H1 (cell line): ENCODE results near the gene DKC1. TPM values are rescaled to one million over a fixed set of nuclear protein-coding genes. Genes with fewer than 3 reads are reported as not detected.

Source experiments
- EZH2 ChIP-seq: fragments of 200-600 bp; sonication (generic); IDR thresholded peaks from 2 replicates; pipeline ENCODE4 v1.7.1; 2012; ENCODE audit warnings: low read depth, mild to moderate bottlenecking, moderate library complexity, low read length, inconsistent platforms; ENCODE audit not compliant: severe bottlenecking
- POLR2A ChIP-seq, 2 experiments: IDR thresholded peaks; 1 replicate in 1 of 2; 2 replicates in 1 of 2; pipeline ENCODE4 v1.6.1; 2011; ENCODE audit warnings: low read depth in 2 of 2, low read length in 2 of 2, mild to moderate bottlenecking in 2 of 2; ENCODE audit errors: control extremely low read depth in 1 of 2
- RAD21 ChIP-seq, 2 experiments: IDR thresholded peaks in 1 of 2; conservative IDR thresholded peaks in 1 of 2; 2 replicates each; pipeline ENCODE4 v1.6.1; 2011; ENCODE audit warnings: low read depth in 2 of 2, low read length in 2 of 2, improper control_type of control experiment in 1 of 2, inconsistent platforms in 1 of 2, mild to moderate bottlenecking in 1 of 2, moderate library complexity in 1 of 2
- polyA plus RNA-seq, 7 experiments: library from polyadenylated mRNA; depleted of rRNA in 3 of 7; stranded (reverse) in 5 of 7; unstranded in 2 of 7; fragments of >200 nt in 5 of 7; fragments of 200-250 nt in 2 of 7; gene quantifications; 1 replicate in 5 of 7; 2 replicates in 1 of 7; 4 replicates in 1 of 7; pipeline versions ENCODE4 v1.2.1 to v1.2.3, GENCODE V29; 2011 to 2013; ENCODE audit warnings: missing spikeins in 2 of 7, mixed read lengths in 2 of 7
- total RNA-seq: library from RNA; stranded (reverse); fragmentation: NEBNext Ultra II Directional; extraction: Animal tissue kit (Norgen Biotek cat#: 25700); gene quantifications from 2 replicates; pipeline ENCODE4 v1.2.1, GENCODE V29; 2021
- TF ChIP-seq, protein P1 (sequence below), 3 experiments: IDR thresholded peaks; 1 replicate in 2 of 3; 2 replicates in 1 of 3; pipeline versions ENCODE4 v1.5.1 to v1.6.1; 2011; ENCODE audit warnings: low read length in 3 of 3, mild to moderate bottlenecking in 3 of 3, inconsistent platforms in 2 of 3, low read depth in 1 of 3, moderate library complexity in 1 of 3; ENCODE audit not compliant: insufficient read depth in 1 of 3; ENCODE audit errors: control extremely low read depth in 1 of 3
- TF ChIP-seq, protein P2 (sequence below): fragments of 300-600 bp; sonication (generic); IDR thresholded peaks from 2 replicates; pipeline ENCODE4 v1.7.1; 2012; ENCODE audit warnings: low read length, moderate library complexity, mild to moderate bottlenecking, inconsistent platforms; ENCODE audit not compliant: insufficient replicate concordance

Gene DKC1
- total and polyA plus RNA-seq, 2 of the 8 experiments (the other 6 are each of a cell fraction or from before 2014, with no cell fraction given), result 65.6 to 143 TPM

DNA sequence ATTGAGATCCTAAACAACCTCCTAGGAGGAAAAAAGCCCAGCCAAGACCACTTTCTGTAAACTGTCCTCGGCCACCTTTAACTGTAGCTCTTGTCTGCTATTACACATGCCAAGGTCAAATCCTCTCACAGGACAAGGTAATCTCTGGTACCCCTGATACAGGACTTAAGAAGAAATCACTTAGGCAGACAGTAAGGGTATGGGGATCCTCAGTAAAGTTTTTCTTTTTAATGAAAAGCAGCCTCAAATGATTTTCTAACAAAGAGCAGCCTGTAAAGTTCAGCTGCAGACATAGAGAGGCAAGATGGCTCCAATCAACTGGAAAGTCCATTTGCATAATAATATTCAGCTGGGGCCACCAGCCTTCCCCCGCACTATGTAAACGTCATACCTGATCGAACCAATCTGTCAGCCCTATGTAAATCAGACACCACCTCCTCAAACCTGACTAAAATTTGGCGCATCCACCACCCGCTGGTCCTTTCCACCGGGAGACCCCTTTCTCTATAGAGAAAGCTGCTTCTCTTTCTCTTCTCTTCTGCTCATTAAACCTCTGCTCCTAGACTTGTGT lies 57.2 kb downstream of the DKC1 start (continued):
- TF ChIP-seq, protein P1, sequence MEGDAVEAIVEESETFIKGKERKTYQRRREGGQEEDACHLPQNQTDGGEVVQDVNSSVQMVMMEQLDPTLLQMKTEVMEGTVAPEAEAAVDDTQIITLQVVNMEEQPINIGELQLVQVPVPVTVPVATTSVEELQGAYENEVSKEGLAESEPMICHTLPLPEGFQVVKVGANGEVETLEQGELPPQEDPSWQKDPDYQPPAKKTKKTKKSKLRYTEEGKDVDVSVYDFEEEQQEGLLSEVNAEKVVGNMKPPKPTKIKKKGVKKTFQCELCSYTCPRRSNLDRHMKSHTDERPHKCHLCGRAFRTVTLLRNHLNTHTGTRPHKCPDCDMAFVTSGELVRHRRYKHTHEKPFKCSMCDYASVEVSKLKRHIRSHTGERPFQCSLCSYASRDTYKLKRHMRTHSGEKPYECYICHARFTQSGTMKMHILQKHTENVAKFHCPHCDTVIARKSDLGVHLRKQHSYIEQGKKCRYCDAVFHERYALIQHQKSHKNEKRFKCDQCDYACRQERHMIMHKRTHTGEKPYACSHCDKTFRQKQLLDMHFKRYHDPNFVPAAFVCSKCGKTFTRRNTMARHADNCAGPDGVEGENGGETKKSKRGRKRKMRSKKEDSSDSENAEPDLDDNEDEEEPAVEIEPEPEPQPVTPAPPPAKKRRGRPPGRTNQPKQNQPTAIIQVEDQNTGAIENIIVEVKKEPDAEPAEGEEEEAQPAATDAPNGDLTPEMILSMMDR (IDR thresholded peaks at IDR 0.05; ENCODE audit: control extremely low read depth in 1 of 3, insufficient read depth in 1 of 3, low read depth in 1 of 3, low read length in 3 of 3), result no peak
- TF ChIP-seq RAD21 (IDR thresholded peaks at IDR 0.05 in 1 of 2, conservative IDR thresholded peaks at IDR 0.05 in 1 of 2; ENCODE audit: low read depth in 2 of 2, low read length in 2 of 2) (no peak), POLR2A (IDR thresholded peaks at IDR 0.05; ENCODE audit: control extremely low read depth in 1 of 2, low read depth in 2 of 2, low read length in 2 of 2) (no peak), EZH2 (no peak)
- TF ChIP-seq, protein P2, sequence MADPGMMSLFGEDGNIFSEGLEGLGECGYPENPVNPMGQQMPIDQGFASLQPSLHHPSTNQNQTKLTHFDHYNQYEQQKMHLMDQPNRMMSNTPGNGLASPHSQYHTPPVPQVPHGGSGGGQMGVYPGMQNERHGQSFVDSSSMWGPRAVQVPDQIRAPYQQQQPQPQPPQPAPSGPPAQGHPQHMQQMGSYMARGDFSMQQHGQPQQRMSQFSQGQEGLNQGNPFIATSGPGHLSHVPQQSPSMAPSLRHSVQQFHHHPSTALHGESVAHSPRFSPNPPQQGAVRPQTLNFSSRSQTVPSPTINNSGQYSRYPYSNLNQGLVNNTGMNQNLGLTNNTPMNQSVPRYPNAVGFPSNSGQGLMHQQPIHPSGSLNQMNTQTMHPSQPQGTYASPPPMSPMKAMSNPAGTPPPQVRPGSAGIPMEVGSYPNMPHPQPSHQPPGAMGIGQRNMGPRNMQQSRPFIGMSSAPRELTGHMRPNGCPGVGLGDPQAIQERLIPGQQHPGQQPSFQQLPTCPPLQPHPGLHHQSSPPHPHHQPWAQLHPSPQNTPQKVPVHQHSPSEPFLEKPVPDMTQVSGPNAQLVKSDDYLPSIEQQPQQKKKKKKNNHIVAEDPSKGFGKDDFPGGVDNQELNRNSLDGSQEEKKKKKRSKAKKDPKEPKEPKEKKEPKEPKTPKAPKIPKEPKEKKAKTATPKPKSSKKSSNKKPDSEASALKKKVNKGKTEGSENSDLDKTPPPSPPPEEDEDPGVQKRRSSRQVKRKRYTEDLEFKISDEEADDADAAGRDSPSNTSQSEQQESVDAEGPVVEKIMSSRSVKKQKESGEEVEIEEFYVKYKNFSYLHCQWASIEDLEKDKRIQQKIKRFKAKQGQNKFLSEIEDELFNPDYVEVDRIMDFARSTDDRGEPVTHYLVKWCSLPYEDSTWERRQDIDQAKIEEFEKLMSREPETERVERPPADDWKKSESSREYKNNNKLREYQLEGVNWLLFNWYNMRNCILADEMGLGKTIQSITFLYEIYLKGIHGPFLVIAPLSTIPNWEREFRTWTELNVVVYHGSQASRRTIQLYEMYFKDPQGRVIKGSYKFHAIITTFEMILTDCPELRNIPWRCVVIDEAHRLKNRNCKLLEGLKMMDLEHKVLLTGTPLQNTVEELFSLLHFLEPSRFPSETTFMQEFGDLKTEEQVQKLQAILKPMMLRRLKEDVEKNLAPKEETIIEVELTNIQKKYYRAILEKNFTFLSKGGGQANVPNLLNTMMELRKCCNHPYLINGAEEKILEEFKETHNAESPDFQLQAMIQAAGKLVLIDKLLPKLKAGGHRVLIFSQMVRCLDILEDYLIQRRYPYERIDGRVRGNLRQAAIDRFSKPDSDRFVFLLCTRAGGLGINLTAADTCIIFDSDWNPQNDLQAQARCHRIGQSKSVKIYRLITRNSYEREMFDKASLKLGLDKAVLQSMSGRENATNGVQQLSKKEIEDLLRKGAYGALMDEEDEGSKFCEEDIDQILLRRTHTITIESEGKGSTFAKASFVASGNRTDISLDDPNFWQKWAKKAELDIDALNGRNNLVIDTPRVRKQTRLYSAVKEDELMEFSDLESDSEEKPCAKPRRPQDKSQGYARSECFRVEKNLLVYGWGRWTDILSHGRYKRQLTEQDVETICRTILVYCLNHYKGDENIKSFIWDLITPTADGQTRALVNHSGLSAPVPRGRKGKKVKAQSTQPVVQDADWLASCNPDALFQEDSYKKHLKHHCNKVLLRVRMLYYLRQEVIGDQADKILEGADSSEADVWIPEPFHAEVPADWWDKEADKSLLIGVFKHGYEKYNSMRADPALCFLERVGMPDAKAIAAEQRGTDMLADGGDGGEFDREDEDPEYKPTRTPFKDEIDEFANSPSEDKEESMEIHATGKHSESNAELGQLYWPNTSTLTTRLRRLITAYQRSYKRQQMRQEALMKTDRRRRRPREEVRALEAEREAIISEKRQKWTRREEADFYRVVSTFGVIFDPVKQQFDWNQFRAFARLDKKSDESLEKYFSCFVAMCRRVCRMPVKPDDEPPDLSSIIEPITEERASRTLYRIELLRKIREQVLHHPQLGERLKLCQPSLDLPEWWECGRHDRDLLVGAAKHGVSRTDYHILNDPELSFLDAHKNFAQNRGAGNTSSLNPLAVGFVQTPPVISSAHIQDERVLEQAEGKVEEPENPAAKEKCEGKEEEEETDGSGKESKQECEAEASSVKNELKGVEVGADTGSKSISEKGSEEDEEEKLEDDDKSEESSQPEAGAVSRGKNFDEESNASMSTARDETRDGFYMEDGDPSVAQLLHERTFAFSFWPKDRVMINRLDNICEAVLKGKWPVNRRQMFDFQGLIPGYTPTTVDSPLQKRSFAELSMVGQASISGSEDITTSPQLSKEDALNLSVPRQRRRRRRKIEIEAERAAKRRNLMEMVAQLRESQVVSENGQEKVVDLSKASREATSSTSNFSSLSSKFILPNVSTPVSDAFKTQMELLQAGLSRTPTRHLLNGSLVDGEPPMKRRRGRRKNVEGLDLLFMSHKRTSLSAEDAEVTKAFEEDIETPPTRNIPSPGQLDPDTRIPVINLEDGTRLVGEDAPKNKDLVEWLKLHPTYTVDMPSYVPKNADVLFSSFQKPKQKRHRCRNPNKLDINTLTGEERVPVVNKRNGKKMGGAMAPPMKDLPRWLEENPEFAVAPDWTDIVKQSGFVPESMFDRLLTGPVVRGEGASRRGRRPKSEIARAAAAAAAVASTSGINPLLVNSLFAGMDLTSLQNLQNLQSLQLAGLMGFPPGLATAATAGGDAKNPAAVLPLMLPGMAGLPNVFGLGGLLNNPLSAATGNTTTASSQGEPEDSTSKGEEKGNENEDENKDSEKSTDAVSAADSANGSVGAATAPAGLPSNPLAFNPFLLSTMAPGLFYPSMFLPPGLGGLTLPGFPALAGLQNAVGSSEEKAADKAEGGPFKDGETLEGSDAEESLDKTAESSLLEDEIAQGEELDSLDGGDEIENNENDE, result no peak
